OCI-LY7 (cell line): ENCODE measurements around the gene COL4A2. TPM values are rescaled to one million over a fixed set of nuclear protein-coding genes. Genes with fewer than 3 reads are reported as not detected.

Source experiments
- BruUV-seq: library from RNA; stranded (reverse); fragments of 400-500 nt; replicated peaks from 2 replicates; lab custom pipeline; 2021; lab: Mats Ljungman, UMichigan
- CTCF ChIA-PET: fragments of 300-600 bp; sonication (Branson Sonifier 250); formaldehyde crosslinking; loops from one replicate; lab custom pipeline; 2022; ENCODE audit warnings: antibody characterized with exemption; ENCODE audit not compliant: unreplicated experiment; lab: Charles Lee
- POLR2A ChIA-PET: fragments of 300-600 bp; sonication (Branson Sonifier 250); formaldehyde crosslinking; loops from one replicate; lab custom pipeline; 2022; ENCODE audit warnings: antibody characterized with exemption; lab: Charles Lee
- DNase-seq: peaks from one replicate; pipeline ENCODE4 v3.0.0-alpha.2; 2015; ENCODE audit warnings: low spot score
- H2AFZ ChIP-seq: fragments of 200-600 bp; sonication (generic), shearing (Covaris generic); 2 replicates; pipeline ENCODE4 v1.6.1; 2014; ENCODE audit warnings: mild to moderate bottlenecking, antibody characterized with exemption, low read length, moderate library complexity
- H3K27ac ChIP-seq: fragments of 200-600 bp; sonication (generic); 2 replicates; pipeline ENCODE4 v1.5.1; 2014; ENCODE audit warnings: mixed run types, low read depth, mild to moderate bottlenecking, moderate library complexity, low read length, inconsistent platforms; ENCODE audit not compliant: poor library complexity, severe bottlenecking
- H3K36me3 ChIP-seq: fragments of 200-600 bp; sonication (generic); 2 replicates; pipeline ENCODE4 v1.6.1; 2014; ENCODE audit warnings: mild to moderate bottlenecking, antibody characterized with exemption, low read length, moderate library complexity, mixed read lengths; ENCODE audit not compliant: insufficient read depth
- H3K4me1 ChIP-seq: fragments of 200-600 bp; sonication (generic); 2 replicates; pipeline ENCODE4 v1.5.1; 2014; ENCODE audit warnings: mild to moderate bottlenecking, low read length; ENCODE audit not compliant: insufficient read depth, poor library complexity, severe bottlenecking
- H3K4me2 ChIP-seq: fragments of 200-600 bp; sonication (generic); 2 replicates; pipeline ENCODE4 v1.6.1; 2014; ENCODE audit warnings: mild to moderate bottlenecking, low read length
- H3K4me3 ChIP-seq: fragments of 200-600 bp; sonication (generic); 2 replicates; pipeline ENCODE4 v1.5.1; 2014; ENCODE audit warnings: mild to moderate bottlenecking, low read depth, low read length; ENCODE audit not compliant: poor library complexity, severe bottlenecking
- H3K79me2 ChIP-seq: fragments of 200-600 bp; sonication (generic); 2 replicates; pipeline ENCODE4 v1.6.1; 2016; ENCODE audit warnings: low read depth, mild to moderate bottlenecking, low read length, moderate library complexity, mixed read lengths; ENCODE audit not compliant: insufficient read depth
- H3K9me2 ChIP-seq: fragments of 200-600 bp; sonication (generic); 2 replicates; pipeline ENCODE4 v1.6.1; 2016; ENCODE audit warnings: mild to moderate bottlenecking, low read length, mixed read lengths; ENCODE audit not compliant: insufficient read depth
- H3K9me3 ChIP-seq: fragments of 200-600 bp; sonication (generic); 2 replicates; pipeline ENCODE4 v1.6.1; 2014; ENCODE audit warnings: mild to moderate bottlenecking, mixed run types, low read length, mixed read lengths
- H4K20me1 ChIP-seq: fragments of 200-600 bp; sonication (generic); 2 replicates; pipeline ENCODE4 v1.6.1; 2014; ENCODE audit warnings: mild to moderate bottlenecking, antibody characterized with exemption, low read length, moderate library complexity, mixed read lengths; ENCODE audit not compliant: insufficient read depth
- CTCF ChIP-seq: fragments of 200-600 bp; sonication (generic); conservative IDR thresholded peaks from 2 replicates; pipeline ENCODE4 v1.5.1; 2014; ENCODE audit warnings: mild to moderate bottlenecking, antibody characterized with exemption, low read length, moderate library complexity, mixed read lengths
- EZH2phosphoT487 ChIP-seq: fragments of 200-600 bp; sonication (generic); IDR thresholded peaks from 2 replicates; pipeline ENCODE4 v1.6.1; 2018; ENCODE audit warnings: low read depth, borderline replicate concordance, mild to moderate bottlenecking, mixed run types, antibody characterized with exemption, low read length, moderate library complexity, mixed read lengths
- intact Hi-C: fragments of 100-400 bp; cut with micrococcal nuclease; formaldehyde crosslinking; loops from one replicate; pipeline ENCODE4 v1.10.0; 2022; ENCODE audit not compliant: unreplicated experiment
- total RNA-seq, 2 experiments: library from RNA; depleted of rRNA in 1 of 2; stranded (reverse); fragments of >200 nt in 1 of 2; shearing (Covaris generic) in 1 of 2; gene quantifications; 2 replicates each; pipeline ENCODE4 v1.2.3, GENCODE V29; 2014 to 2022

COL4A2 gene
- total RNA-seq, 2 experiments from 2014 or later: 0.34 TPM; not detected in 1

- no TSS peak for BruUV-seq
- H3K4me2 ChIP-seq: no peak overlapping the region
- POLR2A ChIA-PET: no interaction called here
- no peaks in the 10 kb centered on the region for H4K20me1 ChIP-seq
- no peak overlapping the region for H3K4me3 ChIP-seq
- H3K79me2 ChIP-seq: no peaks in the 10 kb centered on the region
- TF ChIP-seq CTCF (no peak), EZH2phosphoT487 (no peak)
- intact Hi-C loops: no loop called here
- H3K9me2 ChIP-seq: no peaks in the 10 kb centered on the region
- no peaks in the 10 kb centered on the region for H3K9me3 ChIP-seq
- CTCF ChIA-PET: no interaction called here
- DNase-seq: no peak
- no peaks in the 10 kb centered on the region for H3K4me1 ChIP-seq
- H3K27ac ChIP-seq: no peak overlapping the region
- H3K36me3 ChIP-seq: no peaks in the 10 kb centered on the region
- H2AFZ ChIP-seq: no peak overlapping the region
These were observed 48.0 kb upstream of the COL4A2 start for GRCh38 chr13:110258876-110259631.

GRCh38 chr13:110259651-110260050 is 47.4 kb upstream of the COL4A2 start:
- DNase-seq: no peak
- no peaks in the 10 kb centered on the region for H3K9me2 ChIP-seq
- H3K4me3 ChIP-seq: no peak overlapping the region
- CTCF ChIA-PET: no interaction called here
- no peaks in the 10 kb centered on the region for H3K9me3 ChIP-seq
- POLR2A ChIA-PET: no interaction called here
- no peaks in the 10 kb centered on the region for H3K36me3 ChIP-seq
- BruUV-seq: no TSS peak
- TF ChIP-seq EZH2phosphoT487 (no peak), CTCF (no peak)
- no peaks in the 10 kb centered on the region for H4K20me1 ChIP-seq
- no peak overlapping the region for H3K4me2 ChIP-seq
- no peak overlapping the region for H2AFZ ChIP-seq
- intact Hi-C loops: no loop called here
- H3K79me2 ChIP-seq: no peaks in the 10 kb centered on the region
- H3K27ac ChIP-seq: no peak overlapping the region
- no peaks in the 10 kb centered on the region for H3K4me1 ChIP-seq
